GM12892 (cell line): ENCODE data around the gene AGRN.

Experiments used
- POLR2A ChIP-seq: IDR thresholded peaks from 2 replicates; pipeline ENCODE4 v1.6.1; 2011; ENCODE audit warnings: low read depth, low read length, control low read depth
- TAF1 ChIP-seq: IDR thresholded peaks from 2 replicates; pipeline ENCODE4 v1.6.1; 2011; ENCODE audit warnings: low read depth, mild to moderate bottlenecking, control low read depth, low read length, borderline replicate concordance

- TF ChIP-seq POLR2A = no peak
- no peak for TF ChIP-seq TAF1
These were observed 6.9 kb downstream of the AGRN start for GRCh38 chr1:1026599-1027413.
